ENCODE data around the gene LASP1.

LASP1 gene

GRCh38 chr17:38885728-38886642, 16.1 kb downstream of the LASP1 start:
- DNase-seq (ENCODE audit: low read depth): no peak
- TF ChIP-seq CTCF (IDR thresholded peaks at IDR 0.05; ENCODE audit: insufficient read depth, low read depth, low read length, missing control alignments): no peak
- H3K4me3 ChIP-seq (ENCODE audit: low read depth, low read length): no peak overlapping the region

GRCh38 chr17:38886643-38887010, 16.8 kb downstream of the LASP1 start:
- TF ChIP-seq CTCF (IDR thresholded peaks at IDR 0.05; ENCODE audit: insufficient read depth, low read depth, low read length, missing control alignments): no peak
- DNase-seq (ENCODE audit: low read depth): no peak
- no peak overlapping the region for H3K4me3 ChIP-seq (ENCODE audit: low read depth, low read length)

GRCh38 chr17:38888842-38889241, 19.0 kb downstream of the LASP1 start:
- no peak overlapping the region for H3K4me3 ChIP-seq (ENCODE audit: low read depth, low read length)
- no peak for DNase-seq (ENCODE audit: low read depth)
- no peak for TF ChIP-seq CTCF (IDR thresholded peaks at IDR 0.05; ENCODE audit: insufficient read depth, low read depth, low read length, missing control alignments)

- DNase-seq (ENCODE audit: low read depth): no peak
- no peak for TF ChIP-seq CTCF (IDR thresholded peaks at IDR 0.05; ENCODE audit: insufficient read depth, low read depth, low read length, missing control alignments)
- H3K4me3 ChIP-seq (ENCODE audit: low read depth, low read length): no peak overlapping the region
Observed at GRCh38 chr17:38889745-38890409, 20.0 kb downstream of the LASP1 start.

GRCh38 chr17:38890410-38890746, 20.5 kb downstream of the LASP1 start:
- H3K4me3 ChIP-seq (ENCODE audit: low read depth, low read length): no peak overlapping the region

GRCh38 chr17:38891441-38891840, 21.6 kb downstream of the LASP1 start:
- DNase-seq (ENCODE audit: low read depth): no peak
- no peak for TF ChIP-seq CTCF (IDR thresholded peaks at IDR 0.05; ENCODE audit: insufficient read depth, low read depth, low read length, missing control alignments)
- H3K4me3 ChIP-seq (ENCODE audit: low read depth, low read length): no peak overlapping the region

More at GRCh38 chr17:38890410-38890746, 20.5 kb downstream of the LASP1 start:
- TF ChIP-seq CTCF (IDR thresholded peaks at IDR 0.05; ENCODE audit: insufficient read depth, low read depth, low read length, missing control alignments): no peak
- DNase-seq (ENCODE audit: low read depth): no peak
